Endodermal cell (in vitro differentiated cells): ENCODE measurements around the gene ARHGEF6. TPM values are rescaled to one million over a fixed set of nuclear protein-coding genes. Genes with fewer than 3 reads are reported as not detected.

Source experiments
- DNase-seq: peaks from one replicate; pipeline ENCODE4 v3.0.0-alpha.2; 2017
- H3K27ac ChIP-seq: 2 replicates; pipeline ENCODE4 v1.5.1; 2013; ENCODE audit warnings: mild to moderate bottlenecking, low read depth, low read length, moderate library complexity
- H3K27me3 ChIP-seq: 2 replicates; pipeline ENCODE4 v1.6.1; 2013; ENCODE audit warnings: mild to moderate bottlenecking, low read length, moderate library complexity; ENCODE audit not compliant: insufficient read depth, control insufficient read depth, poor library complexity, severe bottlenecking
- H3K36me3 ChIP-seq: 2 replicates; pipeline ENCODE4 v1.7.0; 2013; ENCODE audit warnings: mild to moderate bottlenecking, low read length, moderate library complexity; ENCODE audit not compliant: control insufficient read depth, insufficient read depth
- H3K4me1 ChIP-seq: one replicate; pipeline ENCODE4 v1.7.0; 2013; ENCODE audit warnings: low read length; ENCODE audit not compliant: control insufficient read depth, insufficient read depth
- H3K4me3 ChIP-seq: 2 replicates; pipeline ENCODE4 v1.5.1; 2013; ENCODE audit warnings: mild to moderate bottlenecking, low read length, moderate library complexity
- H3K9ac ChIP-seq: 2 replicates; pipeline ENCODE4 v1.6.1; 2013; ENCODE audit warnings: mild to moderate bottlenecking, low read length, moderate library complexity; ENCODE audit not compliant: poor library complexity, severe bottlenecking; ENCODE audit errors: extremely low read depth
- H3K9me3 ChIP-seq: 2 replicates; pipeline ENCODE4 v1.6.1; 2013; ENCODE audit warnings: mild to moderate bottlenecking, low read length, moderate library complexity; ENCODE audit not compliant: control insufficient read depth
- H3K27ac Mint-ChIP-seq: 2 replicates; pipeline ENCODE4 v1.8.0; 2020; ENCODE audit warnings: mixed read lengths
- H3K27me3 Mint-ChIP-seq: 2 replicates; pipeline ENCODE4 v1.8.0; 2021; ENCODE audit warnings: mild to moderate bottlenecking, mixed read lengths; ENCODE audit not compliant: insufficient read depth
- H3K36me3 Mint-ChIP-seq: 2 replicates; pipeline ENCODE4 v1.8.0; 2020; ENCODE audit warnings: low read depth, mixed read lengths
- H3K4me1 Mint-ChIP-seq: 2 replicates; pipeline ENCODE4 v1.8.0; 2020; ENCODE audit warnings: mixed read lengths
- H3K4me3 Mint-ChIP-seq: 2 replicates; pipeline ENCODE4 v1.8.0; 2020; ENCODE audit warnings: mild to moderate bottlenecking, moderate library complexity, mixed read lengths
- H3K9me3 Mint-ChIP-seq: 2 replicates; pipeline ENCODE4 v1.8.0; 2020; ENCODE audit warnings: mild to moderate bottlenecking, mixed read lengths
- CTCF ChIP-seq: fragments of 200-600 bp; sonication (generic); conservative IDR thresholded peaks from 2 replicates; pipeline ENCODE4 v1.5.0; 2021; ENCODE audit warnings: antibody characterized with exemption, mild to moderate bottlenecking
- WGBS, 2 experiments: methylation state at CpG; one replicate each; pipeline versions ENCODE4 v1.1.5 to v1.1.7; 2013; ENCODE audit warnings: missing lambda C conversion rate in 2 of 2, mixed read lengths in 1 of 2; ENCODE audit not compliant: insufficient coverage in 1 of 2, insufficient read length in 1 of 2; 5-methylcytosine and 5-hydroxymethylcytosine counted together
- total RNA-seq, 2 donors: library from RNA; stranded (reverse); fragmentation: NEBNext Ultra II Directional in 1 of 2; extraction: Animal tissue kit (Norgen Biotek cat#: 25700) in 1 of 2; gene quantifications; 2 replicates in 1 of 2; 3 replicates in 1 of 2; pipeline ENCODE4 v1.2.1, GENCODE V29; 2021

ARHGEF6 gene
- total RNA-seq, 2 donors from 2014 or later, result 1.8 to 2.7 TPM

DNA sequence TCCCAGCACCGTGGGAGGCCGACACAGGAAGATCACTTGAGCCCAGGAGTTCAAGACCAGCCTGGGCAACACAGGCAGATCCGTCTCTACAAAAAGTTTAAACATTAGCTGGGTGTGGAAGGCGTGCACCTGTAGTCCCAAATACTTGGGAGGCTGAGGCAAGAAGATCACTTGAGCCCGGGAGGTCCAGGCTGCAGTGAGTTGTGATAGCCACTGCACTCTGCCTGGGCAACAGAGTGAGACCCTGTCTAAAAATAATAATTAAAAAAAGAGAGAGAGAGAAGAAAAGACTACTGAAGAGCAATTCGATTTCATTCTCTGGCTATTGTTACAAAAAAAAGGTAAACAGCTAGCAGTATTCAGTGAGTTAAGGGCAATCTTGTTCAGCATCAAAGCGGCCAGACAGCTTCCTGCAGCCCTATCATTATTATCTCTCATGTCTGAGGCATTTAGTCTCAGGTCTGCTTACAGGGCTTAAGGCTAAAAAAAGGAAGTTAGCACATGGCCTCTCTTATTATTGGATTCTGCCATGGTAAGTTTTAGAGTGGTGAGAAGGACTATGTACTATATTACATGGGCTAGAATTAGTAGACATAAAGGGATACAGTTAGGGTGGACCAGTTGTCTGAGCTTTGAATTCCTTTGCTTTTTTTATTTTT, 37.9 kb downstream of the ARHGEF6 start:
- Histone ChIP-seq H3K9ac (no peak overlapping the region), H3K4me3 (no peak overlapping the region), H3K4me1 (no peaks in the 10 kb centered on the region), H3K27ac (no peak overlapping the region), H3K36me3 (no peaks in the 10 kb centered on the region), H3K27me3 (no peaks in the 10 kb centered on the region), H3K9me3 (no peaks in the 10 kb centered on the region)
- H3K36me3 Mint-ChIP-seq, result no peaks in the 10 kb centered on the region
- no peak overlapping the region for H3K4me3 Mint-ChIP-seq
- no peak overlapping the region for H3K27ac Mint-ChIP-seq
- no peaks in the 10 kb centered on the region for H3K27me3 Mint-ChIP-seq
- WGBS, 2 experiments, result 87% methylated on average over 7 of the region's 7 CpGs; no CpG with 5 or more reads in 1 of the 2 experiments
- no peak for TF ChIP-seq CTCF
- no peak for DNase-seq
- peaks cover 41% of the 10 kb centered on the region for H3K9me3 Mint-ChIP-seq
- H3K4me1 Mint-ChIP-seq, result peaks cover 11% of the 10 kb centered on the region

- WGBS, 2 experiments, result 91% methylated on average over 4 of the region's 4 CpGs; no CpG with 5 or more reads in 1 of the 2 experiments
- TF ChIP-seq CTCF, result no peak
- no peaks in the 10 kb centered on the region for H3K27me3 ChIP-seq
Observed at GRCh38 chrX:136738049-136738729, 42.5 kb downstream of the ARHGEF6 start.

GRCh38 chrX:136736690-136737089, 44.0 kb downstream of the ARHGEF6 start:
- no peak overlapping the region for H3K4me3 Mint-ChIP-seq
- TF ChIP-seq CTCF, result no peak
- no peak for DNase-seq
- no peaks in the 10 kb centered on the region for H3K27me3 Mint-ChIP-seq
- Histone ChIP-seq H3K27me3 (no peaks in the 10 kb centered on the region), H3K36me3 (no peaks in the 10 kb centered on the region), H3K9ac (no peak overlapping the region), H3K4me1 (no peaks in the 10 kb centered on the region), H3K9me3 (no peaks in the 10 kb centered on the region), H3K27ac (no peak overlapping the region), H3K4me3 (no peak overlapping the region)
- H3K4me1 Mint-ChIP-seq, result no peaks in the 10 kb centered on the region
- H3K36me3 Mint-ChIP-seq, result no peaks in the 10 kb centered on the region
- peaks cover 37% of the 10 kb centered on the region for H3K9me3 Mint-ChIP-seq
- 83 to 98% methylated on average over 1 to 7 of the region's 7 CpGs for WGBS, 2 experiments
- no peak overlapping the region for H3K27ac Mint-ChIP-seq

More at GRCh38 chrX:136738049-136738729, 42.5 kb downstream of the ARHGEF6 start:
- no peak overlapping the region for H3K27ac ChIP-seq
- no peaks in the 10 kb centered on the region for H3K36me3 Mint-ChIP-seq
- DNase-seq, result no peak
- no peak overlapping the region for H3K4me3 ChIP-seq
- no peak overlapping the region for H3K27ac Mint-ChIP-seq
- no peak overlapping the region for H3K9ac ChIP-seq
- no peaks in the 10 kb centered on the region for H3K9me3 ChIP-seq
- H3K4me1 Mint-ChIP-seq, result peaks cover under 1% of the 10 kb centered on the region
- H3K9me3 Mint-ChIP-seq, result peaks cover 41% of the 10 kb centered on the region
- no peak overlapping the region for H3K4me3 Mint-ChIP-seq
- no peaks in the 10 kb centered on the region for H3K36me3 ChIP-seq
- no peaks in the 10 kb centered on the region for H3K4me1 ChIP-seq
- H3K27me3 Mint-ChIP-seq, result no peaks in the 10 kb centered on the region
